GM23248 (cell line): ENCODE data around the gene SETBP1.

Experiments
- EZH2 ChIP-seq: fragments of 200-600 bp; sonication (generic); IDR thresholded peaks from 2 replicates; pipeline ENCODE4 v1.6.1; 2018; ENCODE audit warnings: antibody characterized with exemption, mild to moderate bottlenecking; ENCODE audit not compliant: insufficient read depth, poor library complexity, severe bottlenecking
- EZH2phosphoT487 ChIP-seq: fragments of 200-600 bp; sonication (generic); IDR thresholded peaks from 2 replicates; pipeline ENCODE4 v1.6.1; 2018; ENCODE audit warnings: antibody characterized with exemption, moderate library complexity, mild to moderate bottlenecking, low read depth; ENCODE audit not compliant: insufficient read depth

- no peak for TF ChIP-seq EZH2phosphoT487
- TF ChIP-seq EZH2, result no peak
These were observed 258.3 kb downstream of the SETBP1 start for GRCh38 chr18:44938720-44939665.
